Uterus (tissue), 2 donors: ENCODE data around the gene UGGT2.

Experiments used
- CTCF ChIP-seq, 4 experiments: fragments of 200-600 bp in 2 of 4; fragments of 450-650 bp in 2 of 4; sonication (generic) in 2 of 4; IDR thresholded peaks; one replicate each; pipeline ENCODE4 v1.5.1; 2016 to 2019; ENCODE audit warnings: antibody characterized with exemption in 4 of 4, mild to moderate bottlenecking in 2 of 4, moderate library complexity in 1 of 4
- POLR2A ChIP-seq, 2 donors: fragments of 450-650 bp; IDR thresholded peaks; one replicate each; pipeline ENCODE4 v1.6.1; 2016; ENCODE audit warnings: antibody characterized with exemption in 2 of 2, mild to moderate bottlenecking in 1 of 2, moderate library complexity in 1 of 2

GRCh38 chr13:95783747-95784146 lies 269.5 kb downstream of the UGGT2 start:
- no peak for TF ChIP-seq POLR2A (IDR thresholded peaks at IDR 0.05)
- TF ChIP-seq CTCF (IDR thresholded peaks at IDR 0.05): no peak
